ENCODE results near the gene SMTNL2. TPM values are rescaled to one million over a fixed set of nuclear protein-coding genes. Genes with fewer than 3 reads are reported as not detected.

The SMTNL2 gene
- total RNA-seq, 1 experiment from 2014 or later = not detected

GRCh38 chr17:4562015-4562969 is 22.0 kb upstream of the SMTNL2 start:
- no peak for TF ChIP-seq EZH2 (IDR thresholded peaks at IDR 0.05; ENCODE audit: borderline replicate concordance, low read depth, low read length, poor library complexity, severe bottlenecking)
- TF ChIP-seq, protein P1, sequence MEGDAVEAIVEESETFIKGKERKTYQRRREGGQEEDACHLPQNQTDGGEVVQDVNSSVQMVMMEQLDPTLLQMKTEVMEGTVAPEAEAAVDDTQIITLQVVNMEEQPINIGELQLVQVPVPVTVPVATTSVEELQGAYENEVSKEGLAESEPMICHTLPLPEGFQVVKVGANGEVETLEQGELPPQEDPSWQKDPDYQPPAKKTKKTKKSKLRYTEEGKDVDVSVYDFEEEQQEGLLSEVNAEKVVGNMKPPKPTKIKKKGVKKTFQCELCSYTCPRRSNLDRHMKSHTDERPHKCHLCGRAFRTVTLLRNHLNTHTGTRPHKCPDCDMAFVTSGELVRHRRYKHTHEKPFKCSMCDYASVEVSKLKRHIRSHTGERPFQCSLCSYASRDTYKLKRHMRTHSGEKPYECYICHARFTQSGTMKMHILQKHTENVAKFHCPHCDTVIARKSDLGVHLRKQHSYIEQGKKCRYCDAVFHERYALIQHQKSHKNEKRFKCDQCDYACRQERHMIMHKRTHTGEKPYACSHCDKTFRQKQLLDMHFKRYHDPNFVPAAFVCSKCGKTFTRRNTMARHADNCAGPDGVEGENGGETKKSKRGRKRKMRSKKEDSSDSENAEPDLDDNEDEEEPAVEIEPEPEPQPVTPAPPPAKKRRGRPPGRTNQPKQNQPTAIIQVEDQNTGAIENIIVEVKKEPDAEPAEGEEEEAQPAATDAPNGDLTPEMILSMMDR (conservative IDR thresholded peaks at IDR 0.05; ENCODE audit: low read depth, low read length) = no peak
- POLR2A ChIA-PET (ENCODE audit: low non-redundant PET) = no interaction called here
- H3K4me3 ChIP-seq (ENCODE audit: low read depth, low read length, poor library complexity, severe bottlenecking) = no peak overlapping the region

GRCh38 chr17:4565209-4566141 is 18.9 kb upstream of the SMTNL2 start:
- ChIA-PET POLR2A (ENCODE audit: low non-redundant PET) (no interaction called here), CTCF (interaction anchor here (0.6 to 1.6 kb wide), 3 partner anchors 8 to 145 kb away, joined by 3 to 5 read pairs (median 3); no protein-coding TSS in a partner anchor)
- TF ChIP-seq, protein P1 (conservative IDR thresholded peaks at IDR 0.05; ENCODE audit: low read depth, low read length) = peak; percentile 92
- no peak for TF ChIP-seq EZH2 (IDR thresholded peaks at IDR 0.05; ENCODE audit: borderline replicate concordance, low read depth, low read length, poor library complexity, severe bottlenecking)
- DNase-seq (ENCODE audit: low spot score) = peak; percentile 88
- no peaks in the 10 kb centered on the region for H3K36me3 ChIP-seq (ENCODE audit: insufficient read depth, low read length, poor library complexity, severe bottlenecking)
- no peak overlapping the region for H3K4me3 ChIP-seq (ENCODE audit: low read depth, low read length, poor library complexity, severe bottlenecking)
- no peaks in the 10 kb centered on the region for H3K27me3 ChIP-seq (replicated peaks; ENCODE audit: insufficient read depth, low read depth, low read length, poor library complexity)
- H3K27ac ChIP-seq (ENCODE audit: low read depth, low read length, poor library complexity, severe bottlenecking) = no peak overlapping the region
- intact Hi-C loops (cut with micrococcal nuclease; ENCODE audit: unreplicated experiment) = loop anchor here (1.0 kb wide), 2 partner anchors 61 to 324 kb away; no protein-coding TSS in a partner anchor
- H3K4me1 ChIP-seq (ENCODE audit: insufficient read depth, low read length, poor library complexity, severe bottlenecking) = no peaks in the 10 kb centered on the region
- no peaks in the 10 kb centered on the region for H3K9me3 ChIP-seq (ENCODE audit: low read depth, low read length, poor library complexity, severe bottlenecking)
- no TSS peak for BruUV-seq (replicated peaks)

More at GRCh38 chr17:4562015-4562969, 22.0 kb upstream of the SMTNL2 start:
- Histone ChIP-seq H3K27ac (ENCODE audit: low read depth, low read length, poor library complexity, severe bottlenecking) (no peak overlapping the region), H3K27me3 (replicated peaks; ENCODE audit: insufficient read depth, low read depth, low read length, poor library complexity) (no peaks in the 10 kb centered on the region), H3K4me1 (ENCODE audit: insufficient read depth, low read length, poor library complexity, severe bottlenecking) (no peaks in the 10 kb centered on the region), H3K9me3 (ENCODE audit: low read depth, low read length, poor library complexity, severe bottlenecking) (no peaks in the 10 kb centered on the region), H3K36me3 (ENCODE audit: insufficient read depth, low read length, poor library complexity, severe bottlenecking) (no peaks in the 10 kb centered on the region)
- intact Hi-C loops (cut with micrococcal nuclease; ENCODE audit: unreplicated experiment) = no loop called here
- no TSS peak for BruUV-seq (replicated peaks)
- CTCF ChIA-PET = interaction anchor here (0.6 kb wide), 2 partner anchors 315 to 915 kb away, joined by 3 to 4 read pairs; no protein-coding TSS in a partner anchor
- DNase-seq (ENCODE audit: low spot score) = no peak

DNA sequence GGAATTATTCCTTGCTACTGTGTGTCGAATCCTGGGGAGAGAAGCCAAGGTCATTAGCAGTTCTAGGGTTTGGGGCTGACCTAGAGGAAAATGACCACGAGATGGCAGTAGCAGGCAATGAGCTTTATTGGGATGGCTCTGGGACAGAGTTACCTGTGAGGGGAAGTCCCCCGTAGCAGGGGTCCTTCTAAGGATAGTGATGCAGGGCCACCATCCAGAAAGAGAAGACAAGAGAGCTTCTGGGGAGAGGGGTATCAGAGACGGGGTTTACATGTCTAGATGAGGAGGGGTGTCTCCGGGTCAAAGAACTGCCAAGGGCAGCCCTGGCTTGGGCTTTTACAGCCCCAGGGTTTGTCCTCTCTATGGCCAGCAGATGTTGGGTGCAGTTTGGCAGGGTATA is 17.5 kb upstream of the SMTNL2 start:
- DNase-seq (ENCODE audit: low spot score) = peak; percentile 73
- intact Hi-C loops (cut with micrococcal nuclease; ENCODE audit: unreplicated experiment) = loop anchor here (1.0 kb wide), 2 partner anchors 60 to 323 kb away; no protein-coding TSS in a partner anchor
- H3K9me3 ChIP-seq (ENCODE audit: low read depth, low read length, poor library complexity, severe bottlenecking) = no peaks in the 10 kb centered on the region
- POLR2A ChIA-PET (ENCODE audit: low non-redundant PET) = no interaction called here
- H3K36me3 ChIP-seq (ENCODE audit: insufficient read depth, low read length, poor library complexity, severe bottlenecking) = no peaks in the 10 kb centered on the region
- no peaks in the 10 kb centered on the region for H3K4me1 ChIP-seq (ENCODE audit: insufficient read depth, low read length, poor library complexity, severe bottlenecking)
- H3K27ac ChIP-seq (ENCODE audit: low read depth, low read length, poor library complexity, severe bottlenecking) = no peak overlapping the region
- CTCF ChIA-PET = interaction anchor here (0.6 to 1.9 kb wide), 16 partner anchors 10 to 1799 kb away, joined by 3 to 25 read pairs (median 4); partner anchors contain the start of genes ALOX15, C17orf107, CHRNE and SPNS2
- no peaks in the 10 kb centered on the region for H3K27me3 ChIP-seq (replicated peaks; ENCODE audit: insufficient read depth, low read depth, low read length, poor library complexity)
- H3K4me3 ChIP-seq (ENCODE audit: low read depth, low read length, poor library complexity, severe bottlenecking) = no peak overlapping the region
- no TSS peak for BruUV-seq (replicated peaks)
- no peak for TF ChIP-seq EZH2 (IDR thresholded peaks at IDR 0.05; ENCODE audit: borderline replicate concordance, low read depth, low read length, poor library complexity, severe bottlenecking)
- TF ChIP-seq, protein P1 (conservative IDR thresholded peaks at IDR 0.05; ENCODE audit: low read depth, low read length) = peak; percentile 78
